Cardiac septum (tissue), 1 donor: ENCODE results near the gene SOX2. TPM values are rescaled to one million over a fixed set of nuclear protein-coding genes. Genes with fewer than 3 reads are reported as not detected.
"Not testable (repeated sequence)": the region's sequence is repeated elsewhere in the genome, so short reads cannot be mapped to it uniquely, and the experiment has no call there.

Experiments used
- DNase-seq: peaks from one replicate; pipeline ENCODE4 v3.0.0-alpha.2; 2020; ENCODE audit warnings: low spot score
- intact Hi-C: fragments of 100-400 bp; cut with DNase I; formaldehyde crosslinking; loops from one replicate; pipeline ENCODE4 v1.14.0; 2022
- total RNA-seq: library from RNA; stranded (reverse); fragmentation: NEBNext Ultra II Directional; extraction: Animal tissue kit (Norgen Biotek cat#: 25700); gene quantifications from one replicate; pipeline ENCODE4 v1.2.1, GENCODE V29; 2021
- donor health status: DM: no; HTN: no; CAD: no.

SOX2 gene
- total RNA-seq, 1 donor from 2014 or later: not detected

GRCh38 chr3:181735911-181736310 lies 24.2 kb downstream of the SOX2 start:
- no peak for DNase-seq

GRCh38 chr3:181738551-181738950 lies 26.8 kb downstream of the SOX2 start:
- DNase-seq: no peak
- intact Hi-C loops: no loop called here

More at GRCh38 chr3:181735911-181736310, 24.2 kb downstream of the SOX2 start:
- intact Hi-C loops: no loop called here

- intact Hi-C loops: no loop called here
- no peak for DNase-seq
These were observed 27.9 kb downstream of the SOX2 start for GRCh38 chr3:181739628-181740027.

- no peak for DNase-seq
- intact Hi-C loops: no loop called here
These were observed 29.7 kb downstream of the SOX2 start for GRCh38 chr3:181741417-181741816.

GRCh38 chr3:181752202-181752671 lies 40.5 kb downstream of the SOX2 start:
- DNase-seq: no peak
- intact Hi-C loops: no loop called here

GRCh38 chr3:181753391-181753790 lies 41.7 kb downstream of the SOX2 start:
- no peak for DNase-seq
- intact Hi-C loops: no loop called here

GRCh38 chr3:181755959-181756358 lies 44.2 kb downstream of the SOX2 start:
- no peak for DNase-seq
- intact Hi-C loops: no loop called here

- DNase-seq: no peak
- intact Hi-C loops: no loop called here
These were observed 45.0 kb downstream of the SOX2 start for GRCh38 chr3:181756645-181757297.

- no peak for DNase-seq
These were observed 46.1 kb downstream of the SOX2 start for GRCh38 chr3:181757694-181758306.

GRCh38 chr3:181761906-181762305 lies 50.2 kb downstream of the SOX2 start:
- DNase-seq: no peak
- intact Hi-C loops: no loop called here

More at GRCh38 chr3:181757694-181758306, 46.1 kb downstream of the SOX2 start:
- intact Hi-C loops: no loop called here

GRCh38 chr3:181764033-181764432 lies 52.3 kb downstream of the SOX2 start:
- intact Hi-C loops, DNase-seq: not testable (repeated sequence)
